Nephron (organoid): ENCODE data around the gene ACVR2B.

Experiments used
- H3K27ac Mint-ChIP-seq, 3 experiments: 2 replicates each; pipeline ENCODE4 v1.8.0; 2020; ENCODE audit warnings: mixed read lengths in 3 of 3, mild to moderate bottlenecking in 2 of 3, moderate library complexity in 1 of 3
- H3K27me3 Mint-ChIP-seq: 2 replicates; pipeline ENCODE4 v1.8.0; 2021; ENCODE audit warnings: low read depth, mild to moderate bottlenecking, moderate library complexity, mixed read lengths
- H3K36me3 Mint-ChIP-seq: 2 replicates; pipeline ENCODE4 v1.8.0; 2020; ENCODE audit warnings: low read depth, mixed read lengths
- H3K4me1 Mint-ChIP-seq: 2 replicates; pipeline ENCODE4 v1.8.0; 2020; ENCODE audit warnings: mixed read lengths
- H3K4me3 Mint-ChIP-seq, 3 experiments: 2 replicates each; pipeline ENCODE4 v1.8.0; 2020; ENCODE audit warnings: mild to moderate bottlenecking in 3 of 3, mixed read lengths in 3 of 3, moderate library complexity in 2 of 3
- H3K9me3 Mint-ChIP-seq: 2 replicates; pipeline ENCODE4 v1.8.0; 2020; ENCODE audit warnings: mixed read lengths
- CTCF ChIP-seq, 3 experiments: fragments of 200-600 bp; sonication (generic); IDR thresholded peaks; one replicate each; pipeline ENCODE4 v1.5.0; 2021; ENCODE audit warnings: antibody characterized with exemption in 3 of 3; ENCODE audit not compliant: unreplicated experiment in 3 of 3

Gene ACVR2B

DNA sequence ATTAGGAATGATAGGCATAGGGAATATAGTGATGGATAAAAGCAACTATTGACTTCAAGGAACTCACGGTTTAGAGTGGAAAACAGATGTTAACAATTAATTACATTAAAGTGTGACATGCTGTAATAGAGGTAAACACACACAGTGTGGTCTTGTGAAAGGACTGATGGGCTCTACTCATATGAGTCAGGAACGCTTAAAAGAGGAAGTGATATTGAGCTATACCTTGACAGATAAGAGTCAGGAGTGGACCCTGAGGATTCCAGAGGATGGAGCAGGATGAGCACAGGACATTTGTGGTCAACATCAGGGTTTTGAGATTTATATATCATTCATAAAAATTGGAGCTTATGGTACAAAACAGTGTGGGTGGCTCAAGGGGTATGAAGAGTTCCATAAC is 53.4 kb downstream of the ACVR2B start:
- Mint-ChIP-seq H3K4me3 (no peak overlapping the region), H3K9me3 (no peaks in the 10 kb centered on the region), H3K27me3 (no peaks in the 10 kb centered on the region), H3K27ac (no peak overlapping the region), H3K4me1 (no peaks in the 10 kb centered on the region), H3K36me3 (peaks cover 33% of the 10 kb centered on the region)
- TF ChIP-seq CTCF (IDR thresholded peaks at IDR 0.05; ENCODE audit: unreplicated experiment in 3 of 3), result no peak

DNA sequence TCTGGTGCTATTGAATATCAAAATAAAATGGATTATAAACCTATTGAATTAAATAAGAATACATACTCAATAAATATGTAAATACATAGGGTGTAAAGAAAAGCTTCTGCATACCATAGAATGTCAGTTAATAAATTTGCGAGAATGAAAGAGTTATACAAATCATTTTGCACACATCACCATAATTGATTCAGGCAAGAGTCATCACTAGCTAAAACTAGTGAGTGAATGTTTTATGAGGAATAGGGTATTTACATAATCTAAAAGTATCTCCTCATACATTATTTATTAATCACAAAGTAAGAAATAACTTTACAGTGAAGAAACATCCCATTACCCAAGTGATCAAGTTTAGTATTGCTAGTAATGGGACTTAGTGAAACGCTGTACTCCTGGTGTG is 56.0 kb downstream of the ACVR2B start:
- Mint-ChIP-seq H3K36me3 (peaks cover 35% of the 10 kb centered on the region), H3K9me3 (no peaks in the 10 kb centered on the region), H3K4me1 (no peaks in the 10 kb centered on the region), H3K27me3 (no peaks in the 10 kb centered on the region), H3K4me3 (no peak overlapping the region), H3K27ac (no peak overlapping the region)
- TF ChIP-seq CTCF (IDR thresholded peaks at IDR 0.05; ENCODE audit: unreplicated experiment in 3 of 3), result no peak

DNA sequence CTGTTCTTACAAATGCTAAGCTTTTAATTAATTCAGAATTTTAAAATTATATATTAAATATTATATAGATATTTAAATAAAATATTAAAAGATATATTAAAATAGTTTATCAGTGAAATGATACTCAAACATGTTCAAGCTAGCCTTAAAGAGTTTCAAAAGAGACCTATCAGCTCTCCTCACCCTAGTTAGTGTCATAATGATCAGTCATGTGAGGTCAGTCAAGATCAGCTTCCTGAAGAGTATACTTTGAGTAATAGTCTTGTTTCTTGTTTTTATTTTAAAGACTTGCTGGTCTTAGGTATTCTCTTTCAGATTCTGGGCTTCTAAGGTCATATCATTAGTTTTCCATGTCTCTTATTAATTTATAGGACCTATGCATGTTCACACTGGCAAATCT is 56.9 kb downstream of the ACVR2B start:
- Mint-ChIP-seq H3K27ac (no peak overlapping the region), H3K27me3 (no peaks in the 10 kb centered on the region), H3K36me3 (peaks cover 38% of the 10 kb centered on the region), H3K4me3 (no peak overlapping the region), H3K4me1 (no peaks in the 10 kb centered on the region), H3K9me3 (no peaks in the 10 kb centered on the region)
- TF ChIP-seq CTCF (IDR thresholded peaks at IDR 0.05; ENCODE audit: unreplicated experiment in 3 of 3), result no peak

DNA sequence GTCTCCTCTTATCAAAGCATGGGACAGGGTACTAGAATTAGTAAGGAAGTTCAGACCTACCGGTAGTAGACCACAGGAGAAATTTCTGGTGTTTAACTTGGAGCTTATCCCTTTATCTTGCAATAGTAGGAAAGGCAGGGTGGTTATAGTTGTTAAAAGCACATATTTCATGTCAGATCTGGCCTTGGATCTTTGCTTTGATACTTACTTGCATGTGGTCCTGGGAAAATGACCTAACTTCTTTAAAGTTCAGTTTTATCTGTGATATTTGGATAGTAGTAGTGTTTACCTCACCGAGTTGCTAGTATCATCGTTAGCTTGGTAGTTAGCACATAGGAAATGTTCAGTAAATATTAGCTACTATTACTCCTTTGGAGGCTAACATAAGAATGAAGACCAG is 57.9 kb downstream of the ACVR2B start:
- no peak for TF ChIP-seq CTCF (IDR thresholded peaks at IDR 0.05; ENCODE audit: unreplicated experiment in 3 of 3)
- Mint-ChIP-seq H3K9me3 (no peaks in the 10 kb centered on the region), H3K4me3 (no peak overlapping the region), H3K4me1 (no peaks in the 10 kb centered on the region), H3K27me3 (no peaks in the 10 kb centered on the region), H3K27ac (no peak overlapping the region), H3K36me3 (peaks cover 37% of the 10 kb centered on the region)

DNA sequence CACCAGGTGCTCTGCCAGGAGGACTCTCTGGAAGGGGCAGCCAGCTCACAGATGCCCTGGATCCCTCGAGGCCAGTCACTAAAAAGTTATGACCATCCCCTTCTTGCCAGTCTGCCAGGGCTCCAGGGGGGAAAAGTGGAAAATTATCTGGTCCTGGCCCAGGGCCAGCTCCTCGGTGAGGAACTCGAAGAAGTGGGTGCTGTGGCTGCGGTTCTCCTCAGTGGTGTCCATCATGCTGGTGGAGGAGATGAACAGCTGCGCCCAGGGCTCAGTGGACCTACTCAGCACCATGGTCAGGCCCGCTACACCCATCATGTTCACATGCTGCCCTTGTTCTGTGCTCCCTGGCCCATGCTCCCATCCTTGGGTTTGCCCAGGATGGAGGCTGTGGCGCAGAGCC is 61.7 kb downstream of the ACVR2B start:
- no peak overlapping the region for H3K27ac Mint-ChIP-seq

More for the DNA sequence above, 61.7 kb downstream of the ACVR2B start:
- Mint-ChIP-seq H3K4me3 (no peak overlapping the region), H3K36me3 (peaks cover 30% of the 10 kb centered on the region), H3K4me1 (peaks cover 9% of the 10 kb centered on the region), H3K9me3 (no peaks in the 10 kb centered on the region), H3K27me3 (no peaks in the 10 kb centered on the region)
- TF ChIP-seq CTCF (IDR thresholded peaks at IDR 0.05; ENCODE audit: unreplicated experiment in 3 of 3), result no peak
